HepG2 (cell line): ENCODE results near the gene SNF8. TPM values are rescaled to one million over a fixed set of nuclear protein-coding genes. Genes with fewer than 3 reads are reported as not detected.

Experiments used
- NFIB ChIP-seq: sonication (generic); formaldehyde crosslinking; IDR thresholded peaks from 2 replicates; pipeline ENCODE4 v1.9.0; 2021; ENCODE audit warnings: missing genetic modification reagents, mild to moderate bottlenecking, borderline replicate concordance
- TGIF2 ChIP-seq: IDR thresholded peaks from 2 replicates; pipeline ENCODE4 v1.6.1; 2016; ENCODE audit warnings: control low read depth, missing compliant biosample characterization
- ZBTB42 ChIP-seq: sonication (generic); formaldehyde crosslinking; IDR thresholded peaks from 2 replicates; pipeline ENCODE4 v1.5.0; 2020; ENCODE audit warnings: mild to moderate bottlenecking, missing genetic modification reagents
- polyA plus RNA-seq, 8 experiments: library from polyadenylated mRNA; depleted of rRNA in 3 of 8; stranded (reverse) in 7 of 8; unstranded in 1 of 8; fragments of >200 nt; fragmentation: Illumina TruSeq in 4 of 8; extraction: Trizol in 4 of 8; gene quantifications; 2 replicates each; pipeline versions ENCODE4 v1.2.1 to v1.2.3, GENCODE V29; 2011 to 2016; ENCODE audit warnings: low read depth in 4 of 8, missing spikeins in 1 of 8, mixed read lengths in 1 of 8; ENCODE audit not compliant: insufficient read depth in 1 of 8
- total RNA-seq, 5 experiments: library from RNA; depleted of rRNA; stranded (reverse); fragments of >200 nt; fragmentation: Illumina TruSeq; extraction: Trizol; gene quantifications; 2 replicates each; pipeline ENCODE4 v1.2.3, GENCODE V29; 2016; ENCODE audit warnings: low read depth in 1 of 5
- TF ChIP-seq, protein P1 (sequence below): sonication (generic); formaldehyde crosslinking; IDR thresholded peaks from 2 replicates; pipeline ENCODE4 v1.4.0; 2020; ENCODE audit warnings: mild to moderate bottlenecking, missing genetic modification reagents, borderline replicate concordance
- TF ChIP-seq, protein P2 (sequence below): sonication (generic); formaldehyde crosslinking; IDR thresholded peaks from 2 replicates; pipeline ENCODE4 v1.5.0; 2020; ENCODE audit warnings: mild to moderate bottlenecking, missing genetic modification reagents, borderline replicate concordance
- TF ChIP-seq, protein P3 (sequence below): sonication (generic); formaldehyde crosslinking; IDR thresholded peaks from 2 replicates; pipeline ENCODE4 v1.8.1; 2023; ENCODE audit warnings: mild to moderate bottlenecking, missing genetic modification reagents
- TF ChIP-seq, protein P4 (sequence below): sonication (generic); formaldehyde crosslinking; IDR thresholded peaks from 2 replicates; pipeline ENCODE4 v1.5.0; 2020; ENCODE audit warnings: mild to moderate bottlenecking, missing genetic modification reagents, borderline replicate concordance

SNF8 gene
- total and polyA plus RNA-seq, 2 of the 13 experiments (the other 11 are each of a cell fraction or from before 2014, with no cell fraction given), result 114 to 153 TPM

DNA sequence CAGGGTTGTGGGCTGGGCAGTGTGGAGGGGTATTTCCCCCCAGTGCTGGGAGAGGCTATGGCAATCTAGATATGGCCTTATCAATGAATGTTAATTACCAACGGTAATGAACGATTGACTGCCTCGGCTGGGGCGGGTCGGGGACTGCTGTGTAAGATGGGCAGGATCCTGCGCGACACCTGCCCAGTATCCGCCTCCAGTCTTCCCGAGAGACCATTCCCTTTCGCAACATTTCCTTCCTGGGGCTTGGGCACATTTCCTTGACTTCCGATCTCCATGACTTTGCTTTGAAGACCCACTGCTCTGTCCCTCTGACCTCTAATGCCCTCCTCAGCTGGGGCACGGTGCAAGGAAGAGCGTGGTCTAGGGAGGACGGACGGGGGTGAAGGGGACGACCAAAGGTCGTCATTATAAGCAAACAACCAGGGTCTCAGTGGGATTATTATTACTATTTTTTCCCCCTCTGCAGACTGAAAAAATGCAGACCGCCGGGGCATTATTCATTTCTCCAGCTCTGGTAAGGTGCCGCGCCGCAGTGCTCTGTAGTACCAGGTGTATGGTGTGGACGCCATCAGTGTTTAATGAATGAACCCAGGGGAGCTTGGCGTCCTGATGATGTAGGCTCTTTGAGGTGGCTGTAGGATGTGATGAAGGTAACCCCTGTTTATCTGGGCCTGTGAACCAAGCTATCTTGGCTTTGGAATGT lies 51.5 kb downstream of the SNF8 start (continued):
- TF ChIP-seq, protein P1, sequence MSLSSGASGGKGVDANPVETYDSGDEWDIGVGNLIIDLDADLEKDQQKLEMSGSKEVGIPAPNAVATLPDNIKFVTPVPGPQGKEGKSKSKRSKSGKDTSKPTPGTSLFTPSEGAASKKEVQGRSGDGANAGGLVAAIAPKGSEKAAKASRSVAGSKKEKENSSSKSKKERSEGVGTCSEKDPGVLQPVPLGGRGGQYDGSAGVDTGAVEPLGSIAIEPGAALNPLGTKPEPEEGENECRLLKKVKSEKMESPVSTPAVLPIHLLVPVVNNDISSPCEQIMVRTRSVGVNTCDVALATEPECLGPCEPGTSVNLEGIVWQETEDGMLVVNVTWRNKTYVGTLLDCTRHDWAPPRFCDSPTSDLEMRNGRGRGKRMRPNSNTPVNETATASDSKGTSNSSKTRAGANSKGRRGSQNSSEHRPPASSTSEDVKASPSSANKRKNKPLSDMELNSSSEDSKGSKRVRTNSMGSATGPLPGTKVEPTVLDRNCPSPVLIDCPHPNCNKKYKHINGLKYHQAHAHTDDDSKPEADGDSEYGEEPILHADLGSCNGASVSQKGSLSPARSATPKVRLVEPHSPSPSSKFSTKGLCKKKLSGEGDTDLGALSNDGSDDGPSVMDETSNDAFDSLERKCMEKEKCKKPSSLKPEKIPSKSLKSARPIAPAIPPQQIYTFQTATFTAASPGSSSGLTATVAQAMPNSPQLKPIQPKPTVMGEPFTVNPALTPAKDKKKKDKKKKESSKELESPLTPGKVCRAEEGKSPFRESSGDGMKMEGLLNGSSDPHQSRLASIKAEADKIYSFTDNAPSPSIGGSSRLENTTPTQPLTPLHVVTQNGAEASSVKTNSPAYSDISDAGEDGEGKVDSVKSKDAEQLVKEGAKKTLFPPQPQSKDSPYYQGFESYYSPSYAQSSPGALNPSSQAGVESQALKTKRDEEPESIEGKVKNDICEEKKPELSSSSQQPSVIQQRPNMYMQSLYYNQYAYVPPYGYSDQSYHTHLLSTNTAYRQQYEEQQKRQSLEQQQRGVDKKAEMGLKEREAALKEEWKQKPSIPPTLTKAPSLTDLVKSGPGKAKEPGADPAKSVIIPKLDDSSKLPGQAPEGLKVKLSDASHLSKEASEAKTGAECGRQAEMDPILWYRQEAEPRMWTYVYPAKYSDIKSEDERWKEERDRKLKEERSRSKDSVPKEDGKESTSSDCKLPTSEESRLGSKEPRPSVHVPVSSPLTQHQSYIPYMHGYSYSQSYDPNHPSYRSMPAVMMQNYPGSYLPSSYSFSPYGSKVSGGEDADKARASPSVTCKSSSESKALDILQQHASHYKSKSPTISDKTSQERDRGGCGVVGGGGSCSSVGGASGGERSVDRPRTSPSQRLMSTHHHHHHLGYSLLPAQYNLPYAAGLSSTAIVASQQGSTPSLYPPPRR, result no peak; the same call in 1 of the 2 replicates
- TF ChIP-seq ZBTB42 (no peak; the same call in 1 of the 2 replicates), TGIF2 (no peak; the same call in 1 of the 2 replicates), NFIB (CRISPR knock-in tag) (no peak)
- TF ChIP-seq, protein P2, sequence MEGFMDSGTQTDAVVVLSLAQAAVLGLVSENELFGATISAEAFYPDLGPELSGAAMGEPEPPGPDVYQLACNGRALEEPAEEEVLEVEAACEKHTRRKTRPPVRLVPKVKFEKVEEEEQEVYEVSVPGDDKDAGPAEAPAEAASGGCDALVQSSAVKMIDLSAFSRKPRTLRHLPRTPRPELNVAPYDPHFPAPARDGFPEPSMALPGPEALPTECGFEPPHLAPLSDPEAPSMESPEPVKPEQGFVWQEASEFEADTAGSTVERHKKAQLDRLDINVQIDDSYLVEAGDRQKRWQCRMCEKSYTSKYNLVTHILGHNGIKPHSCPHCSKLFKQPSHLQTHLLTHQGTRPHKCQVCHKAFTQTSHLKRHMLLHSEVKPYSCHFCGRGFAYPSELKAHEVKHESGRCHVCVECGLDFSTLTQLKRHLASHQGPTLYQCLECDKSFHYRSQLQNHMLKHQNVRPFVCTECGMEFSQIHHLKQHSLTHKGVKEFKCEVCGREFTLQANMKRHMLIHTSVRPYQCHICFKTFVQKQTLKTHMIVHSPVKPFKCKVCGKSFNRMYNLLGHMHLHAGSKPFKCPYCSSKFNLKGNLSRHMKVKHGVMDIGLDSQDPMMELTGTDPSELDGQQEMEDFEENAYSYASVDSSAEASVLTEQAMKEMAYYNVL (CRISPR knock-in tag), result peak; percentile 77; the same call in 1 of the 2 replicates
- TF ChIP-seq, protein P3, sequence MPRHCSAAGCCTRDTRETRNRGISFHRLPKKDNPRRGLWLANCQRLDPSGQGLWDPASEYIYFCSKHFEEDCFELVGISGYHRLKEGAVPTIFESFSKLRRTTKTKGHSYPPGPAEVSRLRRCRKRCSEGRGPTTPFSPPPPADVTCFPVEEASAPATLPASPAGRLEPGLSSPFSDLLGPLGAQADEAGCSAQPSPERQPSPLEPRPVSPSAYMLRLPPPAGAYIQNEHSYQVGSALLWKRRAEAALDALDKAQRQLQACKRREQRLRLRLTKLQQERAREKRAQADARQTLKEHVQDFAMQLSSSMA (CRISPR knock-in tag), result no peak
- TF ChIP-seq, protein P4, sequence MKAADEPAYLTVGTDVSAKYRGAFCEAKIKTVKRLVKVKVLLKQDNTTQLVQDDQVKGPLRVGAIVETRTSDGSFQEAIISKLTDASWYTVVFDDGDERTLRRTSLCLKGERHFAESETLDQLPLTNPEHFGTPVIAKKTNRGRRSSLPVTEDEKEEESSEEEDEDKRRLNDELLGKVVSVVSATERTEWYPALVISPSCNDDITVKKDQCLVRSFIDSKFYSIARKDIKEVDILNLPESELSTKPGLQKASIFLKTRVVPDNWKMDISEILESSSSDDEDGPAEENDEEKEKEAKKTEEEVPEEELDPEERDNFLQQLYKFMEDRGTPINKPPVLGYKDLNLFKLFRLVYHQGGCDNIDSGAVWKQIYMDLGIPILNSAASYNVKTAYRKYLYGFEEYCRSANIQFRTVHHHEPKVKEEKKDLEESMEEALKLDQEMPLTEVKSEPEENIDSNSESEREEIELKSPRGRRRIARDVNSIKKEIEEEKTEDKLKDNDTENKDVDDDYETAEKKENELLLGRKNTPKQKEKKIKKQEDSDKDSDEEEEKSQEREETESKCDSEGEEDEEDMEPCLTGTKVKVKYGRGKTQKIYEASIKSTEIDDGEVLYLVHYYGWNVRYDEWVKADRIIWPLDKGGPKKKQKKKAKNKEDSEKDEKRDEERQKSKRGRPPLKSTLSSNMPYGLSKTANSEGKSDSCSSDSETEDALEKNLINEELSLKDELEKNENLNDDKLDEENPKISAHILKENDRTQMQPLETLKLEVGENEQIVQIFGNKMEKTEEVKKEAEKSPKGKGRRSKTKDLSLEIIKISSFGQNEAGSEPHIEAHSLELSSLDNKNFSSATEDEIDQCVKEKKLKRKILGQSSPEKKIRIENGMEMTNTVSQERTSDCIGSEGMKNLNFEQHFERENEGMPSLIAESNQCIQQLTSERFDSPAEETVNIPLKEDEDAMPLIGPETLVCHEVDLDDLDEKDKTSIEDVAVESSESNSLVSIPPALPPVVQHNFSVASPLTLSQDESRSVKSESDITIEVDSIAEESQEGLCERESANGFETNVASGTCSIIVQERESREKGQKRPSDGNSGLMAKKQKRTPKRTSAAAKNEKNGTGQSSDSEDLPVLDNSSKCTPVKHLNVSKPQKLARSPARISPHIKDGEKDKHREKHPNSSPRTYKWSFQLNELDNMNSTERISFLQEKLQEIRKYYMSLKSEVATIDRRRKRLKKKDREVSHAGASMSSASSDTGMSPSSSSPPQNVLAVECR (CRISPR knock-in tag), result peak; percentile 61
